ES-I3 (cell line): ENCODE results near the gene RNF13.
"Not testable (repeated sequence)": the region's sequence is repeated elsewhere in the genome, so short reads cannot be mapped to it uniquely, and the experiment has no call there.

Experiments used
- H3K36me3 ChIP-seq: 2 replicates; pipeline ENCODE4 v1.6.1; 2013; ENCODE audit warnings: mild to moderate bottlenecking, low read length, control low read depth, moderate library complexity; ENCODE audit not compliant: insufficient read depth
- H3K4me1 ChIP-seq: 2 replicates; pipeline ENCODE4 v1.6.1; 2013; ENCODE audit warnings: mild to moderate bottlenecking, control low read depth, low read length; ENCODE audit not compliant: insufficient read depth
- H3K9ac ChIP-seq: 2 replicates; pipeline ENCODE4 v1.6.1; 2013; ENCODE audit warnings: low read depth, mild to moderate bottlenecking, low read length, moderate library complexity
- H3K9me3 ChIP-seq: 2 replicates; pipeline ENCODE4 v1.6.1; 2013; ENCODE audit warnings: mild to moderate bottlenecking, low read length, moderate library complexity; ENCODE audit not compliant: control insufficient read depth, insufficient read depth

RNF13 gene

GRCh38 chr3:149881879-149882278 is 68.9 kb downstream of the RNF13 start:
- no peaks in the 10 kb centered on the region for H3K36me3 ChIP-seq
- no peak overlapping the region for H3K9ac ChIP-seq
- no peaks in the 10 kb centered on the region for H3K4me1 ChIP-seq
- no peaks in the 10 kb centered on the region for H3K9me3 ChIP-seq

GRCh38 chr3:149883134-149883533 is 70.1 kb downstream of the RNF13 start:
- Histone ChIP-seq H3K36me3 (peaks cover 3% of the 10 kb centered on the region; the same call in 1 of the 2 replicates), H3K4me1 (no peaks in the 10 kb centered on the region), H3K9me3 (no peaks in the 10 kb centered on the region), H3K9ac (no peak overlapping the region)

GRCh38 chr3:149883860-149884259 is 70.8 kb downstream of the RNF13 start:
- not testable (repeated sequence) for H3K4me1 ChIP-seq, H3K9ac ChIP-seq, H3K36me3 ChIP-seq, H3K9me3 ChIP-seq

- H3K9me3 ChIP-seq, H3K36me3 ChIP-seq, H3K4me1 ChIP-seq, H3K9ac ChIP-seq: not testable (repeated sequence)
Observed at GRCh38 chr3:149884848-149885247, 71.8 kb downstream of the RNF13 start.

- Histone ChIP-seq H3K4me1 (no peaks in the 10 kb centered on the region), H3K36me3 (peaks cover 3% of the 10 kb centered on the region; the same call in 1 of the 2 replicates), H3K9me3 (no peaks in the 10 kb centered on the region), H3K9ac (no peak overlapping the region)
Observed at GRCh38 chr3:149886957-149887356, 73.9 kb downstream of the RNF13 start.

- Histone ChIP-seq H3K36me3 (peaks cover 3% of the 10 kb centered on the region; the same call in 1 of the 2 replicates), H3K4me1 (no peaks in the 10 kb centered on the region), H3K9ac (no peak overlapping the region), H3K9me3 (no peaks in the 10 kb centered on the region)
Observed at GRCh38 chr3:149891621-149892020, 78.6 kb downstream of the RNF13 start.

GRCh38 chr3:149892371-149892770 is 79.4 kb downstream of the RNF13 start:
- Histone ChIP-seq H3K9ac (no peak overlapping the region), H3K36me3 (peaks cover 2% of the 10 kb centered on the region; the same call in 1 of the 2 replicates), H3K4me1 (no peaks in the 10 kb centered on the region)

GRCh38 chr3:149894205-149894604 is 81.2 kb downstream of the RNF13 start:
- Histone ChIP-seq H3K36me3 (no peaks in the 10 kb centered on the region), H3K4me1 (no peaks in the 10 kb centered on the region), H3K9ac (no peak overlapping the region), H3K9me3 (no peaks in the 10 kb centered on the region)

More at GRCh38 chr3:149892371-149892770, 79.4 kb downstream of the RNF13 start:
- no peaks in the 10 kb centered on the region for H3K9me3 ChIP-seq

GRCh38 chr3:149895339-149895738 is 82.3 kb downstream of the RNF13 start:
- no peaks in the 10 kb centered on the region for H3K4me1 ChIP-seq
- no peak overlapping the region for H3K9ac ChIP-seq
- H3K36me3 ChIP-seq: no peaks in the 10 kb centered on the region
- H3K9me3 ChIP-seq: no peaks in the 10 kb centered on the region

GRCh38 chr3:149895769-149896168 is 82.8 kb downstream of the RNF13 start:
- H3K9ac ChIP-seq: no peak overlapping the region
- no peaks in the 10 kb centered on the region for H3K36me3 ChIP-seq
- no peaks in the 10 kb centered on the region for H3K9me3 ChIP-seq
- no peaks in the 10 kb centered on the region for H3K4me1 ChIP-seq

GRCh38 chr3:149898771-149899170 is 85.8 kb downstream of the RNF13 start:
- Histone ChIP-seq H3K9me3 (no peaks in the 10 kb centered on the region), H3K9ac (no peak overlapping the region), H3K36me3 (no peaks in the 10 kb centered on the region), H3K4me1 (no peaks in the 10 kb centered on the region)

GRCh38 chr3:149900322-149900721 is 87.3 kb downstream of the RNF13 start:
- no peaks in the 10 kb centered on the region for H3K36me3 ChIP-seq
- H3K9ac ChIP-seq: no peak overlapping the region
- no peaks in the 10 kb centered on the region for H3K4me1 ChIP-seq
- H3K9me3 ChIP-seq: no peaks in the 10 kb centered on the region

- no peaks in the 10 kb centered on the region for H3K9me3 ChIP-seq
- H3K4me1 ChIP-seq: no peaks in the 10 kb centered on the region
- H3K36me3 ChIP-seq: no peaks in the 10 kb centered on the region
- no peak overlapping the region for H3K9ac ChIP-seq
Observed at GRCh38 chr3:149901770-149902169, 88.8 kb downstream of the RNF13 start.

- Histone ChIP-seq H3K9ac (no peak overlapping the region), H3K4me1 (no peaks in the 10 kb centered on the region), H3K36me3 (no peaks in the 10 kb centered on the region), H3K9me3 (no peaks in the 10 kb centered on the region)
Observed at GRCh38 chr3:149902498-149903139, 89.6 kb downstream of the RNF13 start.

GRCh38 chr3:149906036-149906435 is 93.0 kb downstream of the RNF13 start:
- Histone ChIP-seq H3K36me3 (no peaks in the 10 kb centered on the region), H3K9me3 (no peaks in the 10 kb centered on the region), H3K4me1 (no peaks in the 10 kb centered on the region), H3K9ac (no peak overlapping the region)
